ENCODE data around the gene MCTP1. TPM values are rescaled to one million over a fixed set of nuclear protein-coding genes. Genes with fewer than 3 reads are reported as not detected.

Gene MCTP1
- total and polyA plus RNA-seq, 10 of the 15 experiments (the other 5 are each of a cell fraction or from before 2014, with no cell fraction given), result 12.6 to 45.9 (median 18.8) TPM

GRCh38 chr5:94784536-94785505 lies 500.1 kb downstream of the MCTP1 start:
- RAD21 ChIA-PET (ENCODE audit: unreplicated experiment), result interaction anchor here (0.6 to 0.9 kb wide), 3 partner anchors 46 to 261 kb away, joined by 3 read pairs; no protein-coding TSS in a partner anchor

More at GRCh38 chr5:94784536-94785505, 500.1 kb downstream of the MCTP1 start:
- Histone ChIP-seq H3K79me2 (ENCODE audit: control insufficient read depth, insufficient read depth, low read length) (no peaks in the 10 kb centered on the region), H3K9me3 (replicated peaks; ENCODE audit: control insufficient read depth, insufficient read depth, low read length) (no peaks in the 10 kb centered on the region), H3K9ac (ENCODE audit: control insufficient read depth, insufficient read depth, low read length) (no peak overlapping the region), H4K20me1 (ENCODE audit: control insufficient read depth, insufficient read depth) (no peaks in the 10 kb centered on the region), H3K27ac (ENCODE audit: control insufficient read depth, insufficient read depth) (no peak overlapping the region), H3K27me3 (replicated peaks in 1 of 2; ENCODE audit: control insufficient read depth in 2 of 2, insufficient read depth in 2 of 2, low read length in 1 of 2) (no peaks in the 10 kb centered on the region), H3K36me3 (ENCODE audit: control insufficient read depth in 2 of 2, insufficient read depth in 2 of 2, low read length in 1 of 2) (no peaks in the 10 kb centered on the region), H2AFZ (ENCODE audit: control insufficient read depth, low read depth, low read length) (no peak overlapping the region), H3K4me3 (no peak overlapping the region), H3K4me2 (ENCODE audit: control insufficient read depth, insufficient read depth) (no peak overlapping the region), H3K4me1 (ENCODE audit: control insufficient read depth, insufficient read depth, low read length) (no peaks in the 10 kb centered on the region)
- no TSS peak for BruUV-seq (replicated peaks)
- in situ Hi-C loops (cut with MboI), result no loop called here
- ChIA-PET CTCF (interaction anchor here (0.6 to 2.0 kb wide), 8 partner anchors 25 to 260 kb away, joined by 3 to 8 read pairs (median 4); no protein-coding TSS in a partner anchor), POLR2A (interaction anchor here (0.6 kb wide), 1 partner anchor 1556 kb away, joined by 3 read pairs; no protein-coding TSS in a partner anchor), SMC1A (ENCODE audit: uncharacterized antibody, unreplicated experiment) (interaction anchor here (0.7 to 1.3 kb wide), 7 partner anchors 9 to 260 kb away, joined by 3 to 5 read pairs (median 4); no protein-coding TSS in a partner anchor)
- ATAC-seq (no peak), FAIRE-seq (no peak), DNase-seq (ENCODE audit: low read depth, low spot score) (no peak)
- WGBS (ENCODE audit: insufficient coverage, insufficient replicate concordance, low lambda C conversion rate, missing lambda C conversion rate), result 39% methylated on average over 7 of the region's 7 CpGs
- no peak for TF ChIP-seq SRF (IDR thresholded peaks at IDR 0.05; ENCODE audit: low read depth in 2 of 2, low read length in 2 of 2)
- no peak for TF ChIP-seq GATAD2B (conservative IDR thresholded peaks at IDR 0.05; ENCODE audit: low read depth)
- peak; percentile 63 for TF ChIP-seq RAD21 (IDR thresholded peaks at IDR 0.05; ENCODE audit: insufficient read depth, low read depth, low read length)
- peak; percentile 27; the same call in 1 of the 2 replicates for TF ChIP-seq SMC3 (IDR thresholded peaks at IDR 0.05; ENCODE audit: borderline replicate concordance, low read length)
- no peak for TF ChIP-seq MEF2A (IDR thresholded peaks at IDR 0.05; ENCODE audit: insufficient read depth, low read depth, low read length)
- no peak for TF ChIP-seq IRF3 (IDR thresholded peaks at IDR 0.05)
- TF ChIP-seq USF1 (IDR thresholded peaks at IDR 0.05; ENCODE audit: borderline replicate concordance, extremely low read length, insufficient read depth, low read depth, low read length), result no peak
- intact Hi-C loops (cut with micrococcal nuclease; ENCODE audit: unreplicated experiment), result no loop called here

Measured in GM12878 (cell line).